Fibroblast of lung (primary cell): ENCODE data around the gene STAM2. TPM values are rescaled to one million over a fixed set of nuclear protein-coding genes. Genes with fewer than 3 reads are reported as not detected.
A peak's percentile ranks its signal among the peaks of the same experiment; 100 is the strongest.

Experiments used
- DNase-seq, 2 donors: peaks; one replicate each; pipeline versions ENCODE4 v3.0.0 to v3.0.0-alpha.2; 2010; ENCODE audit warnings: low read depth in 2 of 2
- H2AFZ ChIP-seq: 2 replicates; pipeline ENCODE4 v1.5.1; 2012; ENCODE audit warnings: low read length, control low read depth, inconsistent platforms
- H3K27ac ChIP-seq: 2 replicates; pipeline ENCODE4 v1.5.1; 2011; ENCODE audit warnings: low read length, control low read depth; ENCODE audit not compliant: insufficient read depth
- H3K27me3 ChIP-seq: 2 replicates; pipeline ENCODE4 v1.5.1; 2011; ENCODE audit warnings: mild to moderate bottlenecking, low read length; ENCODE audit not compliant: control insufficient read depth, insufficient read depth
- H3K36me3 ChIP-seq: 2 replicates; pipeline ENCODE4 v1.5.1; 2011; ENCODE audit warnings: low read length; ENCODE audit not compliant: control insufficient read depth, insufficient read depth
- H3K4me1 ChIP-seq: 2 replicates; pipeline ENCODE4 v1.5.1; 2011; ENCODE audit warnings: low read length; ENCODE audit not compliant: control insufficient read depth, insufficient read depth; ENCODE audit errors: extremely low read depth
- H3K4me2 ChIP-seq: 2 replicates; pipeline ENCODE4 v1.5.1; 2011; ENCODE audit warnings: low read length, control low read depth; ENCODE audit not compliant: insufficient read depth; ENCODE audit errors: extremely low read depth
- H3K4me3 ChIP-seq, 4 experiments: fragments of 200-600 bp in 1 of 4; sonication (generic) in 1 of 4; replicated peaks in 1 of 4; 2 replicates each; pipeline ENCODE4 v1.5.1; 2011 to 2016; ENCODE audit warnings: low read length in 4 of 4, low read depth in 3 of 4, mild to moderate bottlenecking in 3 of 4, control low read depth in 2 of 4, inconsistent platforms in 1 of 4, mixed read lengths in 1 of 4; ENCODE audit not compliant: insufficient read depth in 1 of 4; ENCODE audit errors: control extremely low read depth in 1 of 4
- H3K79me2 ChIP-seq: 2 replicates; pipeline ENCODE4 v1.5.1; 2012; ENCODE audit warnings: mild to moderate bottlenecking, low read length, inconsistent platforms; ENCODE audit not compliant: control insufficient read depth, insufficient read depth
- H3K9ac ChIP-seq: 2 replicates; pipeline ENCODE4 v1.5.1; 2011; ENCODE audit warnings: mild to moderate bottlenecking, low read length, control low read depth; ENCODE audit not compliant: insufficient read depth
- H3K9me3 ChIP-seq: 2 replicates; pipeline ENCODE4 v1.5.1; 2012; ENCODE audit warnings: low read depth, low read length; ENCODE audit not compliant: control insufficient read depth, insufficient read depth
- H4K20me1 ChIP-seq: 2 replicates; pipeline ENCODE4 v1.5.1; 2011; ENCODE audit warnings: low read length; ENCODE audit not compliant: control insufficient read depth, insufficient read depth; ENCODE audit errors: extremely low read depth
- EZH2 ChIP-seq: IDR thresholded peaks from 2 replicates; pipeline ENCODE4 v1.5.1; 2012; ENCODE audit warnings: low read length, control low read depth, mild to moderate bottlenecking; ENCODE audit errors: missing control alignments
- polyA plus RNA-seq, 2 donors: library from polyadenylated mRNA; depleted of rRNA in 1 of 2; stranded (reverse) in 1 of 2; unstranded in 1 of 2; fragments of >200 nt; gene quantifications; 2 replicates each; pipeline ENCODE4 v1.2.1, GENCODE V29; 2011 to 2012; ENCODE audit warnings: missing spikeins in 1 of 2
- total RNA-seq: library from RNA; depleted of rRNA; stranded (reverse); fragments of >200 nt; gene quantifications from 2 replicates; pipeline ENCODE4 v1.2.1, GENCODE V29; 2014
- TF ChIP-seq, protein P1 (sequence below), 2 donors: IDR thresholded peaks in 1 of 2; conservative IDR thresholded peaks in 1 of 2; 1 replicate in 1 of 2; 2 replicates in 1 of 2; pipeline ENCODE4 v1.5.1; 2011 to 2012; ENCODE audit warnings: low read length in 2 of 2, control low read depth in 1 of 2, inconsistent platforms in 1 of 2, low read depth in 1 of 2, mild to moderate bottlenecking in 1 of 2

The STAM2 gene
- total and polyA plus RNA-seq, 2 donors (not counting 1 experiment from before 2014, with no cell fraction given): 43.3 to 44.2 TPM

DNA sequence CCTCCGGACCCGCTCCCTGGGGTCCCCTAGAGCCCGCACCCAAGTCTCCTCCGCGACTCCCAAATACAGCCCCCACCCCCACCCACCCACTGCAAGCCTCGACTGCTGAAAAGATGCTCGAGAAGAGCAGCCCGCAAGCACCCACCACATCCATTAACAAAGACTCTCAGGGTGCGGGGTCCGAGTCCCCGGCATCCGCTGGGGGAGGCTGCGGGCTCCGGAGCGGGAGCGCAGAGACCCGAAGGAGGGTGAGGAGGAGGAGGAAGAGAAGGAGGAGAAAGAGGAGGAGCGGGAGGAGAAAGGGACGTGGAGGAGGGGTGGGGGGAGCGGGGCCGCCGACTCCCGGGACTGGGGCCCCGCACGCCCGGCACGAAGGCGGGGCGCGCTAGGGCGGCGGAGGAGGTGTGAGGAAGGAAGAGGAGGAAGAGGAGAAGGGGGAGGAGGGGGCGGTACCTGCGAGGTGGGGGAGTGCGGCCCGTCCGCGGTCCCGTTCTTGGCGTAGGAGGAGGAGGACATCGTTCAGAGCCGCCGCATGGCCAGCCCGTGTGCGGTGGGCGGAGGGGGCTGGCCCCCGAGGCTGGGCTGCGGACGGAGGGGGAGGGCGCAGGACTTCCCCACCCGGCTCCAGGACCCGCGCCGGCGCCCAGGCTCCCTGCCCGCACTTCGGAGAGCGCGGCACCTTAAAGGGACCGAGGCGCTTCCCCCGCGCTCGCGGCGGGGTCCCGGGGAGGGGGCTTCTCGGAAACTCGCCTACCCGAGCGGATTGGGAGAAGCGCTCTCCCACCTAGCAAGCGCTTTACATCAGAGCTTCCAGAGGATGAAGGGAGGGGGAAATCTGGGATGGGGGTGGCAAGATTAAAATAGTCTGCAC lies 76.8 kb downstream of the STAM2 start, which contains the start of gene CACNB4:
CACNB4 (minus strand) TSS at position 549 of the 871 bp plus-strand sequence.
- H3K9ac ChIP-seq: peak within 1 kb of the TSS; percentile 11

DNA sequence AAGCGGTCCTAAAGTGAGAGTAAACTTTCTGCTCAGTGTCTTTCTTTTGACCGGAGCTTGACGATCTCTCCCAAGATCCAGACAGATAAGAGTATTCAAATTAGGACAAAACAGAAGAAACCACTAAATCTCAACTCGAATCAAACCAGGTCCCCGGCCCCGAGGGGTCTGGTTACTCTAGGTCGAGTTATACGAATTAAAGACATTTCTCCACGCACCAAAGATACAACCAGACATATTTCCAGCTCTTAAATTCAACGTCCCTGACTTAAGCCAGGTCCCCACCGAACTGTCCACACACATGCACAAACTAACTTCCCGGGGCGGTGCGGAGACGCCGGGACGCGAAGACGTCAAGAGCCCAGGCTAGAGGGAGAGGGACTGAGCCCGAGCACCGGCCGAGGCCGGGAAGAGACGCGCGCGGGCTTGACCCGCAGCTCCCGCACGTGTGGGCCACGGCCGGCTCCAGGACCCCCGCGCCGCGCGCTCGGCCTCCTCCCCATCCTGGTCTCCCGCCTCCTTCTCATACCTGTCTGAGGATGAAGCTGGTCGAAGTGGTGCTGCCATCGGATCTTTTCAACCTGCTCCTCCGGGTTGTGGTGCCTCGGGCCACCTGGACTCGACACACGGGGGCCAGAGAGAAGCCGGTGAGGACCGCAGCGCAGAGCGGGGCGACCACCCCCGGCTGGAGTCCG lies 77.6 kb downstream of the STAM2 start:
- peak in 1 of 2 donors; percentile 18 for DNase-seq
- Histone ChIP-seq H3K4me3 (peak overlapping the region; percentile 51 to 65 (median 62)), H4K20me1 (peaks cover 2% of the 10 kb centered on the region), H3K9ac (peak overlapping the region; percentile 11), H3K36me3 (no peaks in the 10 kb centered on the region), H3K27ac (no peak overlapping the region), H3K9me3 (no peaks in the 10 kb centered on the region), H3K4me2 (peak overlapping the region; percentile 98), H3K4me1 (peaks cover 7% of the 10 kb centered on the region), H3K27me3 (peaks cover 23% of the 10 kb centered on the region), H2AFZ (peak overlapping the region; percentile 76), H3K79me2 (no peaks in the 10 kb centered on the region)
- TF ChIP-seq, protein P1, sequence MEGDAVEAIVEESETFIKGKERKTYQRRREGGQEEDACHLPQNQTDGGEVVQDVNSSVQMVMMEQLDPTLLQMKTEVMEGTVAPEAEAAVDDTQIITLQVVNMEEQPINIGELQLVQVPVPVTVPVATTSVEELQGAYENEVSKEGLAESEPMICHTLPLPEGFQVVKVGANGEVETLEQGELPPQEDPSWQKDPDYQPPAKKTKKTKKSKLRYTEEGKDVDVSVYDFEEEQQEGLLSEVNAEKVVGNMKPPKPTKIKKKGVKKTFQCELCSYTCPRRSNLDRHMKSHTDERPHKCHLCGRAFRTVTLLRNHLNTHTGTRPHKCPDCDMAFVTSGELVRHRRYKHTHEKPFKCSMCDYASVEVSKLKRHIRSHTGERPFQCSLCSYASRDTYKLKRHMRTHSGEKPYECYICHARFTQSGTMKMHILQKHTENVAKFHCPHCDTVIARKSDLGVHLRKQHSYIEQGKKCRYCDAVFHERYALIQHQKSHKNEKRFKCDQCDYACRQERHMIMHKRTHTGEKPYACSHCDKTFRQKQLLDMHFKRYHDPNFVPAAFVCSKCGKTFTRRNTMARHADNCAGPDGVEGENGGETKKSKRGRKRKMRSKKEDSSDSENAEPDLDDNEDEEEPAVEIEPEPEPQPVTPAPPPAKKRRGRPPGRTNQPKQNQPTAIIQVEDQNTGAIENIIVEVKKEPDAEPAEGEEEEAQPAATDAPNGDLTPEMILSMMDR (conservative IDR thresholded peaks at IDR 0.05 in 1 of 2, IDR thresholded peaks at IDR 0.05 in 1 of 2; ENCODE audit: low read depth in 1 of 2, low read length in 2 of 2): no peak
- TF ChIP-seq EZH2: no peak

More for the DNA sequence above, 76.8 kb downstream of the STAM2 start, which contains the start of gene CACNB4:
- no peak for DNase-seq
- TF ChIP-seq, protein P1 (conservative IDR thresholded peaks at IDR 0.05 in 1 of 2, IDR thresholded peaks at IDR 0.05 in 1 of 2; ENCODE audit: low read depth in 1 of 2, low read length in 2 of 2): no peak
- TF ChIP-seq EZH2: no peak
- no peaks in the 10 kb centered on the region for H3K36me3 ChIP-seq
- no peak within 1 kb of the TSS for H3K27ac ChIP-seq
- H3K4me3 ChIP-seq: peak within 1 kb of the TSS; percentile 51 to 68 (median 64)
- no peaks in the 10 kb centered on the region for H3K79me2 ChIP-seq
- H3K9me3 ChIP-seq: no peaks in the 10 kb centered on the region
- peaks cover 23% of the 10 kb centered on the region for H3K27me3 ChIP-seq
- H4K20me1 ChIP-seq: peaks cover 2% of the 10 kb centered on the region
- peak within 1 kb of the TSS; percentile 41 for H2AFZ ChIP-seq
- H3K4me1 ChIP-seq: peaks cover 7% of the 10 kb centered on the region
- H3K4me2 ChIP-seq: peak within 1 kb of the TSS; percentile 98

DNA sequence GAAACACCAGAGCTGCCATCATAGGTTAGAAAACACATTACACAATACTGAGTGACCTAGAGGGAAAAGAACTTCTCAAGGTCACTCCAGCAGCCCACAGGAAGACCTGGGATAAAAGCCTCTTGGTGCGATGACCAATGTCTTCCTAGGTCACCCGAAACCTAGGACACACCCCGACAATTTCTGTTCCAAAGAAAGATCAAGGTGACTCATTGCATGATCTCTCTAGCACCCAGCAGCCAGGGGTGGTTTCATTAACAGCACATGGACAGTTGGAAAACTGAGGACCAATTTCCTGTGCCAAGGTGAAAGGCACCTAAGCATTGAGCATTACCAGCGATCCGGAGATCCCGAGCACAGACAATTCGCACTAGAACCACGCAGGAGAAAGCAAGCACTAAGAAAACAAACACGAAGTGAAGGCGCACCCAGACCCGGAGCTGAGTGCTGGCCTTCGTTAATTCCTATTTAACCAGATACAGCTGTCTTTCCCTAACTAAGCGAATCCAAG lies 78.2 kb downstream of the STAM2 start:
- Histone ChIP-seq H3K4me1 (peaks cover 7% of the 10 kb centered on the region), H3K9me3 (no peaks in the 10 kb centered on the region), H3K79me2 (no peaks in the 10 kb centered on the region), H3K36me3 (no peaks in the 10 kb centered on the region), H4K20me1 (peaks cover 2% of the 10 kb centered on the region), H3K4me2 (peak overlapping the region; percentile 98), H3K9ac (no peak overlapping the region), H2AFZ (peak overlapping the region; percentile 76), H3K27ac (no peak overlapping the region), H3K27me3 (peaks cover 23% of the 10 kb centered on the region), H3K4me3 (peak overlapping the region; percentile 51 to 65 (median 62))
- no peak for TF ChIP-seq EZH2
- TF ChIP-seq, protein P1 (conservative IDR thresholded peaks at IDR 0.05 in 1 of 2, IDR thresholded peaks at IDR 0.05 in 1 of 2; ENCODE audit: low read depth in 1 of 2, low read length in 2 of 2): no peak
- DNase-seq: peak in 1 of 2 donors; percentile 32
